Lower lobe of right lung (tissue), 2 donors: ENCODE results near the gene MAP2. TPM values are rescaled to one million over a fixed set of nuclear protein-coding genes. Genes with fewer than 3 reads are reported as not detected.
A peak's percentile ranks its signal among the peaks of the same experiment; 100 is the strongest.

Source experiments
- ATAC-seq, 2 donors: fragments of 200-7000 bp; cut with Tn5 transposase; one replicate each; pipeline ENCODE4 v1.9.1; 2020 to 2022; ENCODE audit warnings: mild to moderate bottlenecking in 2 of 2, moderate library complexity in 2 of 2
- DNase-seq: peaks from one replicate; pipeline ENCODE4 v3.0.0-alpha.2; 2020
- H3K27ac ChIP-seq: fragments of 200-600 bp; one replicate; pipeline ENCODE4 v1.8.0; 2022
- H3K27me3 ChIP-seq: fragments of 200-600 bp; one replicate; pipeline ENCODE4 v1.8.0; 2022; ENCODE audit warnings: low read depth
- H3K36me3 ChIP-seq: fragments of 200-600 bp; one replicate; pipeline ENCODE4 v1.8.0; 2022; ENCODE audit warnings: mild to moderate bottlenecking
- H3K4me1 ChIP-seq: fragments of 200-600 bp; one replicate; pipeline ENCODE4 v1.8.0; 2022
- H3K4me3 ChIP-seq: fragments of 200-600 bp; one replicate; pipeline ENCODE4 v1.8.0; 2022; ENCODE audit warnings: mild to moderate bottlenecking
- H3K9me3 ChIP-seq: fragments of 200-600 bp; one replicate; pipeline ENCODE4 v1.8.0; 2022
- CTCF ChIP-seq: fragments of 200-600 bp; IDR thresholded peaks from one replicate; pipeline ENCODE4 v1.8.0; 2022; ENCODE audit warnings: antibody characterized with exemption, mild to moderate bottlenecking
- intact Hi-C: fragments of 100-400 bp; cut with DNase I; formaldehyde crosslinking; loops from one replicate; pipeline ENCODE4 v1.11.0; 2022
- total RNA-seq: library from RNA; stranded (reverse); fragmentation: NEBNext Ultra II Directional; extraction: Animal tissue kit (Norgen Biotek cat#: 25700); gene quantifications from one replicate; pipeline ENCODE4 v1.2.1, GENCODE V29; 2021
- donor health status: DM: no; HTN: yes; CAD: no; lungs with severe emphysema.

Gene MAP2
- total RNA-seq, 1 donor from 2014 or later, result 22.6 TPM

GRCh38 chr2:209560911-209561310 is 137.1 kb downstream of the MAP2 start:
- H3K27me3 ChIP-seq, result no peaks in the 10 kb centered on the region
- H3K4me3 ChIP-seq, result no peak overlapping the region
- intact Hi-C loops, result no loop called here
- ATAC-seq (no peak), DNase-seq (no peak)
- TF ChIP-seq CTCF, result no peak
- no peaks in the 10 kb centered on the region for H3K4me1 ChIP-seq
- H3K9me3 ChIP-seq, result no peaks in the 10 kb centered on the region
- H3K27ac ChIP-seq, result no peak overlapping the region
- H3K36me3 ChIP-seq, result no peaks in the 10 kb centered on the region

GRCh38 chr2:209563453-209563852 is 139.6 kb downstream of the MAP2 start:
- ATAC-seq, result no peak
- no peak for TF ChIP-seq CTCF
- H3K36me3 ChIP-seq, result no peaks in the 10 kb centered on the region

GRCh38 chr2:209564816-209565215 is 141.0 kb downstream of the MAP2 start:
- ATAC-seq (no peak), DNase-seq (no peak)
- Histone ChIP-seq H3K27ac (no peak overlapping the region), H3K27me3 (no peaks in the 10 kb centered on the region), H3K9me3 (no peaks in the 10 kb centered on the region), H3K36me3 (no peaks in the 10 kb centered on the region), H3K4me1 (no peaks in the 10 kb centered on the region), H3K4me3 (no peak overlapping the region)
- intact Hi-C loops, result no loop called here
- TF ChIP-seq CTCF, result no peak

More at GRCh38 chr2:209563453-209563852, 139.6 kb downstream of the MAP2 start:
- Histone ChIP-seq H3K4me3 (no peak overlapping the region), H3K27me3 (no peaks in the 10 kb centered on the region), H3K4me1 (no peaks in the 10 kb centered on the region), H3K9me3 (no peaks in the 10 kb centered on the region), H3K27ac (no peak overlapping the region)
- intact Hi-C loops, result no loop called here
- no peak for DNase-seq

GRCh38 chr2:209565896-209566582 is 142.2 kb downstream of the MAP2 start:
- Histone ChIP-seq H3K4me3 (no peak overlapping the region), H3K9me3 (no peaks in the 10 kb centered on the region), H3K27ac (no peak overlapping the region), H3K36me3 (no peaks in the 10 kb centered on the region), H3K4me1 (no peaks in the 10 kb centered on the region), H3K27me3 (no peaks in the 10 kb centered on the region)
- no peak for DNase-seq
- intact Hi-C loops, result no loop called here
- ATAC-seq, result peak; percentile 66 to 87
- TF ChIP-seq CTCF, result no peak

GRCh38 chr2:209570194-209570593 is 146.3 kb downstream of the MAP2 start:
- H3K27me3 ChIP-seq, result no peaks in the 10 kb centered on the region
- no peaks in the 10 kb centered on the region for H3K9me3 ChIP-seq
- no peak for ATAC-seq
- intact Hi-C loops, result no loop called here
- H3K27ac ChIP-seq, result no peak overlapping the region
- no peak for TF ChIP-seq CTCF
- H3K4me3 ChIP-seq, result no peak overlapping the region
- no peak for DNase-seq
- no peaks in the 10 kb centered on the region for H3K4me1 ChIP-seq
- H3K36me3 ChIP-seq, result no peaks in the 10 kb centered on the region
